Right atrium auricular region (tissue), 2 donors: ENCODE data around the gene CDK3. TPM values are rescaled to one million over a fixed set of nuclear protein-coding genes. Genes with fewer than 3 reads are reported as not detected.

Source experiments
- DNase-seq: peaks from one replicate; pipeline ENCODE4 v3.0.0-alpha.2; 2019; ENCODE audit warnings: low spot score
- H3K27ac ChIP-seq, 2 donors: fragments of 200-600 bp; sonication (generic); 1 replicate in 1 of 2; 2 replicates in 1 of 2; pipeline ENCODE4 v1.5.1; 2016 to 2019
- H3K27me3 ChIP-seq, 2 donors: fragments of 200-600 bp; sonication (generic); one replicate each; pipeline versions ENCODE4 v1.5.1 to v1.6.0; 2017 to 2019
- H3K36me3 ChIP-seq: fragments of 200-600 bp; sonication (generic); one replicate; pipeline ENCODE4 v1.5.1; 2016
- H3K4me1 ChIP-seq, 2 donors: fragments of 200-600 bp; sonication (generic); one replicate each; pipeline versions ENCODE4 v1.5.1 to v1.6.0; 2017 to 2019
- H3K4me3 ChIP-seq, 2 donors: fragments of 200-600 bp; sonication (generic); 1 replicate in 1 of 2; 2 replicates in 1 of 2; pipeline ENCODE4 v1.5.1; 2017 to 2019; ENCODE audit warnings: mild to moderate bottlenecking in 1 of 2, moderate library complexity in 1 of 2
- H3K9me3 ChIP-seq, 2 donors: fragments of 200-600 bp; sonication (generic); one replicate each; pipeline ENCODE4 v1.5.1; 2019
- CTCF ChIP-seq, 2 donors: fragments of 200-600 bp; sonication (generic); IDR thresholded peaks; one replicate each; pipeline ENCODE4 v1.5.1; 2019; ENCODE audit warnings: antibody characterized with exemption in 2 of 2
- total RNA-seq, 2 donors: library from RNA; depleted of rRNA; stranded (reverse); fragments of >200 nt; gene quantifications; one replicate each; pipeline ENCODE4 v1.1.0, GENCODE V29; 2016

CDK3 gene
- total RNA-seq, 2 donors from 2014 or later = 2.0 TPM; not detected in 1

DNA sequence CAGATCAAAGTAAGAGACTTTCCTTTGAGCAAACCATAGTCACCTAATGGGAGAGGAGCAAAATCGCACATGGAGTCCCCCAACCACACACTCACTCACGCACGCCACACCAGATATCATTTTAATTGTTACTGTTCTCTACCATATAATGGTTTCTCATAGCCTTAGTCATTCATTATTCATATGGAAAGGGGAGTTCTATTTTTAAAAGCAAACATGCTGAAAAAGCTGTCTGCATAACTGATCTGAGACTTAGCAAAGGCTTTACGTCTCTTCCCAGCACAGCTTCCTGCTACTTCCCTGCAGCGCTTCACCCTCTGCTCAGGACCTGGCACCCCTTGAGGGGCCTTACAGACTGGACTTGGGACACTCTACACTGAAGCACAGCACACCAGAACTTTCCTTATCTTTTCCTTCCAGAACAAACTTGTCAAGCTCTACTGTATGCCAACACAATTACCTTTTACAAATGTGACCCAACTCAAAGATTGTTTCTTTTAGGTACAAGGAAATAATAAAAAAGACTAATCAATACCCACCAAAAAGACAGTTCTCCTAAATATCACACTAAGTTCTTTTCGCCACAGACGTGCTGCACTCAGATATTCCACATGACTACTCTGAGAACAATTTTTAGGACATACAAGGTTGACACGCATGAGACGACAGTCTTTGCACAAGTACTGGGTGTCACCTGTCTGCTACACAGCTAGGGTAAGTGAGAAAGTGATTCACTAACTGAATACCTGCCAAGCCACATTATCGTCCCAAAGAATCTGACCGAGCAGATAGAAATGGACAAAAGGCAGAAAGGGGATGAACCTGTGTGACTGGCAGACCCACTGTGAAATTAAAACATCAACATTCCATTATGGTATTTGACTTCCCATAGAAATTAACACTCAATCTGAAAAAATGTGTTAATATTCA, 50.1 kb downstream of the CDK3 start:
- Histone ChIP-seq H3K27me3 (no peaks in the 10 kb centered on the region), H3K4me1 (peaks cover 0 to 8% of the 10 kb centered on the region in 2 donors), H3K27ac (no peak overlapping the region), H3K36me3 (peaks cover 77% of the 10 kb centered on the region), H3K9me3 (no peaks in the 10 kb centered on the region), H3K4me3 (no peak overlapping the region)
- DNase-seq = no peak
- TF ChIP-seq CTCF (IDR thresholded peaks at IDR 0.05) = no peak

DNA sequence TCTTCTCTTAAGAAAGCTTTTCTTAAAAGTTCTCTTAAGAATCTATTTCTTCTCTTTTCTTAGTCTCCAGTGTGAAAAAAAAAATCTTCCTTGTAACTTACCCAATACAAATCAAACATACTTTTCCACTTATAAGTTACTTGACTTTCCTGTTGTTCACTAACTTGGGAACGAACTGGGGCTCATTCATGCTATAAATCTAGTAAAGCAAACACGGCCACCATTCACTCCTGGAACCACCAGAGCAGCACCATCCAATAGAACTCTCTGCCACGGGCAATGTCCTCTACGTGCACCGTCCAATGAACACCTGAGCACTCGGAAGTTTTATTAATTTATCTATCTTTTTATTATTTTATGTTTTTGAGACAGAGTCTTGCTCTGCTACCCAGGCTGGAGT, 50.9 kb downstream of the CDK3 start:
- H3K27ac ChIP-seq = no peak overlapping the region
- peaks cover 0 to 8% of the 10 kb centered on the region in 2 donors for H3K4me1 ChIP-seq
- peaks cover 75% of the 10 kb centered on the region for H3K36me3 ChIP-seq
- H3K27me3 ChIP-seq = no peaks in the 10 kb centered on the region
- no peak overlapping the region for H3K4me3 ChIP-seq
- TF ChIP-seq CTCF (IDR thresholded peaks at IDR 0.05) = no peak
- DNase-seq = no peak
- no peaks in the 10 kb centered on the region for H3K9me3 ChIP-seq

GRCh38 chr17:76053246-76054111, 52.8 kb downstream of the CDK3 start:
- Histone ChIP-seq H3K27me3 (no peaks in the 10 kb centered on the region), H3K36me3 (peaks cover 75% of the 10 kb centered on the region), H3K27ac (no peak overlapping the region), H3K4me1 (peaks cover 0 to 8% of the 10 kb centered on the region in 2 donors), H3K4me3 (no peak overlapping the region), H3K9me3 (no peaks in the 10 kb centered on the region)
- no peak for DNase-seq
- TF ChIP-seq CTCF (IDR thresholded peaks at IDR 0.05) = no peak

GRCh38 chr17:76054112-76054476, 53.4 kb downstream of the CDK3 start:
- no peak for DNase-seq
- Histone ChIP-seq H3K27me3 (no peaks in the 10 kb centered on the region), H3K9me3 (no peaks in the 10 kb centered on the region), H3K4me3 (no peak overlapping the region), H3K27ac (no peak overlapping the region), H3K4me1 (peaks cover 0 to 8% of the 10 kb centered on the region in 2 donors), H3K36me3 (peaks cover 76% of the 10 kb centered on the region)
- no peak for TF ChIP-seq CTCF (IDR thresholded peaks at IDR 0.05)

Other genes starting within 250 kb of the CDK3 start
- 10 to 100 TPM; 19.6 to 21.0 TPM for gene GALK1, start 235.7 kb upstream of the CDK3 start, total RNA-seq
- 10 to 100 TPM; 18.8 to 25.3 TPM for gene UNK, start 216.0 kb upstream of the CDK3 start, total RNA-seq
- gene UNC13D, start 156.5 kb upstream of the CDK3 start, total RNA-seq = 10 to 100 TPM; 11.1 to 25.9 TPM
- 100 to 1,000 TPM in 1 of 2 donors, 10 to 100 TPM in 1; 100.0 to 163 TPM for gene WBP2, start 145.5 kb upstream of the CDK3 start, total RNA-seq
- 10 to 100 TPM; 16.8 to 24.8 TPM for gene TRIM47, start 122.3 kb upstream of the CDK3 start, total RNA-seq
- 1 to 10 TPM; 7.0 to 9.8 TPM for gene TRIM65, start 103.9 kb upstream of the CDK3 start, total RNA-seq
- 10 to 100 TPM; 27.2 to 36.4 TPM for gene MRPL38, start 96.0 kb upstream of the CDK3 start, total RNA-seq
- 1 to 10 TPM; 3.8 to 6.3 TPM for gene FBF1, start 59.8 kb upstream of the CDK3 start, total RNA-seq
- 10 to 100 TPM; 49.6 to 67.4 TPM for gene ACOX1, start 21.7 kb upstream of the CDK3 start, total RNA-seq
- 10 to 100 TPM in 1 of 2 donors, 1 to 10 TPM in 1; 8.8 to 14.0 TPM for gene TEN1, start 21.6 kb upstream of the CDK3 start, total RNA-seq
- under 1 TPM; 0.30 to 0.71 TPM for gene EVPL, start 26.5 kb downstream of the CDK3 start, total RNA-seq
- 10 to 100 TPM; 35.2 to 43.9 TPM for gene SRP68, start 71.7 kb downstream of the CDK3 start, total RNA-seq
- not detected for gene GALR2, start 73.9 kb downstream of the CDK3 start, total RNA-seq
- gene ZACN, start 78.3 kb downstream of the CDK3 start, total RNA-seq = not detected
- 10 to 100 TPM; 56.0 to 65.3 TPM for gene EXOC7, start 102.9 kb downstream of the CDK3 start, total RNA-seq
- not detected for gene FOXJ1, start 140.4 kb downstream of the CDK3 start, total RNA-seq
- 10 to 100 TPM in 1 of 2 donors, 1 to 10 TPM in 1; 9.5 to 13.0 TPM for gene RNF157, start 239.6 kb downstream of the CDK3 start, total RNA-seq